Activated CD8-positive, alpha-beta memory T cell treated with anti-CD3 and anti-CD28 coated beads for 48 hours (primary cell): ENCODE data around the gene RLF.

Source experiments
- DNase-seq, 3 experiments: peaks; one replicate each; pipeline ENCODE4 v3.0.0-alpha.2; 2020; ENCODE audit warnings: low read depth in 2 of 3, low spot score in 2 of 3

Gene RLF, protein sequence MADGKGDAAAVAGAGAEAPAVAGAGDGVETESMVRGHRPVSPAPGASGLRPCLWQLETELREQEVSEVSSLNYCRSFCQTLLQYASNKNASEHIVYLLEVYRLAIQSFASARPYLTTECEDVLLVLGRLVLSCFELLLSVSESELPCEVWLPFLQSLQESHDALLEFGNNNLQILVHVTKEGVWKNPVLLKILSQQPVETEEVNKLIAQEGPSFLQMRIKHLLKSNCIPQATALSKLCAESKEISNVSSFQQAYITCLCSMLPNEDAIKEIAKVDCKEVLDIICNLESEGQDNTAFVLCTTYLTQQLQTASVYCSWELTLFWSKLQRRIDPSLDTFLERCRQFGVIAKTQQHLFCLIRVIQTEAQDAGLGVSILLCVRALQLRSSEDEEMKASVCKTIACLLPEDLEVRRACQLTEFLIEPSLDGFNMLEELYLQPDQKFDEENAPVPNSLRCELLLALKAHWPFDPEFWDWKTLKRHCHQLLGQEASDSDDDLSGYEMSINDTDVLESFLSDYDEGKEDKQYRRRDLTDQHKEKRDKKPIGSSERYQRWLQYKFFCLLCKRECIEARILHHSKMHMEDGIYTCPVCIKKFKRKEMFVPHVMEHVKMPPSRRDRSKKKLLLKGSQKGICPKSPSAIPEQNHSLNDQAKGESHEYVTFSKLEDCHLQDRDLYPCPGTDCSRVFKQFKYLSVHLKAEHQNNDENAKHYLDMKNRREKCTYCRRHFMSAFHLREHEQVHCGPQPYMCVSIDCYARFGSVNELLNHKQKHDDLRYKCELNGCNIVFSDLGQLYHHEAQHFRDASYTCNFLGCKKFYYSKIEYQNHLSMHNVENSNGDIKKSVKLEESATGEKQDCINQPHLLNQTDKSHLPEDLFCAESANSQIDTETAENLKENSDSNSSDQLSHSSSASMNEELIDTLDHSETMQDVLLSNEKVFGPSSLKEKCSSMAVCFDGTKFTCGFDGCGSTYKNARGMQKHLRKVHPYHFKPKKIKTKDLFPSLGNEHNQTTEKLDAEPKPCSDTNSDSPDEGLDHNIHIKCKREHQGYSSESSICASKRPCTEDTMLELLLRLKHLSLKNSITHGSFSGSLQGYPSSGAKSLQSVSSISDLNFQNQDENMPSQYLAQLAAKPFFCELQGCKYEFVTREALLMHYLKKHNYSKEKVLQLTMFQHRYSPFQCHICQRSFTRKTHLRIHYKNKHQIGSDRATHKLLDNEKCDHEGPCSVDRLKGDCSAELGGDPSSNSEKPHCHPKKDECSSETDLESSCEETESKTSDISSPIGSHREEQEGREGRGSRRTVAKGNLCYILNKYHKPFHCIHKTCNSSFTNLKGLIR (N-terminal part only)

GRCh38 chr1:40161125-40161887 is at the start of gene RLF:
Gene RLF (plus strand): TSS chr1:40161387. CDS start chr1:40161400, 13 bp downstream.
- peak; percentile 89 to 97 (median 92) for DNase-seq

- no peak for DNase-seq
Observed at GRCh38 chr1:40114400-40114799, 46.8 kb upstream of the RLF start.

DNA sequence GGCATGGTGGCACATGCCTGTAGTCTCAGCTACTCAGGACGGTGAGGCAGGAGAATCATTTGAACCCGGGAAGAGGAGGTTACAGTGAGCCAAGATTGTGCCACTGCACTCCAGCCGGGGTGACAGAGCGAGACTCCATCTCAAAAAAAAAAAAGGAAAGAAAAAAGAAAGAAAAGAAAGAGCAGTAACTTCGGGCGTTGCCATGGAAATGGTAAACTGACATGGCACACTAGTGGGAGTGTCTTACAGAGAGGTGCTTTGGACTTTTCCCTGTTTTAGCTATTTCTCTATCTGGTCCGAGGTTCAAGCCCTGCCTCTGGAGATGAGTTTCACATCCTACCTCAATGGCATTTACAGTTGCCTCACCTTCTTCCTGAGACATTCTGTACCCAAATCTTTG is 41.1 kb upstream of the RLF start:
- DNase-seq, result no peak

DNA sequence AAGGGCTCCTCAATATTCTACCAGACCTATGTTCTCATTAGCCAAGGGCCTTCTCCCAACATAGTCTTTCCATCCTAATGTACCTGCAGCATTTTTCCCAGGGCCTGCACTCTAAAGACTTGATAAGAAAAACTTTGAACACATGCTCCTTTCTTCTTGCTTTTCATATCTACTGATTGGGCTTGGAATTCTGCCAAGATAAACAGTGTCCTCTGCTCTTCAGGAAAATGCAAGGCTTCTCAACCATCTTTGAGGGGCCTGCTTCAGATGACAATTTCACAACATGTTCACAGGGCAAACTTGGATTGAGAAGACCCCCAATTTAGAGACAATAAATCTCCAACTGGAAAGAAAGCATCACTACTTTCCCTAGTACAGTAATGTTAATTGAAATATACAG is 38.3 kb upstream of the RLF start:
- no peak for DNase-seq

DNA sequence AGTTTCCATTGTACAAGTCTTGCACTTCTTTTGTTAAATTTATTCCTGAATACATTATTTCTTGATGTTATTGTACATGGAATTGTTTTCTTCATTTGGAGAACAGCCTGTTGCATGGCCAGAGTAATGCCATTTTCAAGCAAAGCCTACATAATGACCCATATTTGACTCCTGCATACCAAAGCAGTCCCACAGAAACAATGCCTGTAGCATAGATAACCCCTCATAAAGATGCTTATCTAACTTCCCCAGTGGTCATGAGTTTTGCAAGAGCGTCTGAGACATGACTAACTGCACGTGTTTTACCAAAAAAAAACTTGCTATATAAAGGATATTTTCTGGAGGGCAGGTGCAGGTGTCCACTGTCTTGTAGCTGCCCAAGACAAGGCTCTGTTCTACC is 30.3 kb upstream of the RLF start:
- no peak for DNase-seq

GRCh38 chr1:40132383-40133311 is 28.5 kb upstream of the RLF start:
- DNase-seq, result no peak

DNA sequence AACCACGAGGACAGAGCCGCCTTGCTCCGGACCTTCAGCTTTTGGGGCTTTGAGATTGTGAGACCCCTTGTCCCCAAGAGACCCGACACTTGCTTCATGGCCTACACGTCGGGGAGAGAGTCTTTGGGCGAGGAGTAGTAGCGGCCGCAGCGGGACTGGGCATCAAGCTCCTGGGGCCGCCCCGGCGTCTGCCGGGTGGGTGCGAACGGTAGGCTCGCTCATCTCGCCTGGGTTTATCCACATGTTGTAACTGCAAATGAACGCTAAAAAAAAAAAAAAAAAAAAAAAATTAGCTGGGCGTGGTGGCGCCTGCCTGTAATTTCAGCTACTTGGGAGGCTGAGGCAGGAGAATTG is 27.9 kb upstream of the RLF start:
- DNase-seq, result no peak

DNA sequence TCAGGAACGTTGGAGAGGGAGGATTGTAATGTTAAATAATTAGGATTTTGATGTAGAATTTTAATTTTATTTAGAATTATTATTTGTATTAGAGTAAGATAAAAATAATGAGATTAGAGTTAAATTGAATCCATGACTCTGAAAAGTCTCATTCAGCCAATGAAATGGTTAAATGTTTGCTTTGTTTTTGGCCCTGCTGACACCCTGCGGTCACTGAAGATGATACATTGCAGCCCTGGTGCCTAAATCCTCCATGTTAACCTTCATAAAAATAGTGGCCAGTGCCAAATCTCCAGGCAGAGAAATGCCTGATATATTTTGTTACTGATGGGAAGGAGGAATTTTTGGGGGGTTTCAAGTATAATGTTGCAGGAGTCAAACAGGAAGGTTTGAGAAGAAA is 27.3 kb upstream of the RLF start:
- no peak for DNase-seq

- DNase-seq, result no peak
Observed at GRCh38 chr1:40140211-40140973, 20.8 kb upstream of the RLF start.

- DNase-seq, result no peak
Observed at GRCh38 chr1:40141878-40142535, 19.2 kb upstream of the RLF start.

GRCh38 chr1:40143891-40144575 is 17.2 kb upstream of the RLF start:
- peak in 2 of 3 experiments; percentile 7 to 18 for DNase-seq

- no peak for DNase-seq
Observed at GRCh38 chr1:40151457-40152079, 9.6 kb upstream of the RLF start.

DNA sequence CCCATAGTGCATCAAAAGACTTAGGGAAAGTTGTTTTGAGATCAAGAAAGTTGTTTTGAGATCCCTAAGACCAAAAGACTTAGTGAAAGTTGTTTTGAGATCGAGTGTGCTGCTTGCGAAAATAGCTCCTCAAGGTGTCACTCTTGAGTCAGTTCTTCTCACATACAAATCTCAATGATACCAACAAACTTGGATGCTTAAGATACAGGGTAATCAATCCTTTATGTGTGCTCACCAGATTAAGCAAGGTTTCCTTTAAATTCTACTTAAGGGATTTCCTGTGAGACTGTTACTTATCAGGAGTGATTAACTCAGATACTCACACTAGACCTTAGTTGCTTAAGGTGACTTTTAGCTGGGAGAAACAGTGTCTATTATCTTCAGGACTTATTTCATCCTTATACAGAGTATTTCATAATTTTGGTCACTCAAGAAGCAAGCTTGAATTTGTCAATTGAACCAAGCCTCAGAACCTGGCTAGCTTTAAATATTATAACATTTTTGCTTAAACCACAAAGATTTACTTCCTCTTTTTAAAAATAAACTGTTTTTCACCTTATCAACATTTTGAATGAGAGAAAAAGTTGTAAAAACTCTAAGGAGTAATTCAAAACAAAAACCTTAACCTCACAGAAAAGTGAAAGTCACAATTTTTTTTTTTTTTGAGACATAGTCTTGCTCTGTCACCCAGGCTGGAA is 8.0 kb upstream of the RLF start:
- no peak for DNase-seq

DNA sequence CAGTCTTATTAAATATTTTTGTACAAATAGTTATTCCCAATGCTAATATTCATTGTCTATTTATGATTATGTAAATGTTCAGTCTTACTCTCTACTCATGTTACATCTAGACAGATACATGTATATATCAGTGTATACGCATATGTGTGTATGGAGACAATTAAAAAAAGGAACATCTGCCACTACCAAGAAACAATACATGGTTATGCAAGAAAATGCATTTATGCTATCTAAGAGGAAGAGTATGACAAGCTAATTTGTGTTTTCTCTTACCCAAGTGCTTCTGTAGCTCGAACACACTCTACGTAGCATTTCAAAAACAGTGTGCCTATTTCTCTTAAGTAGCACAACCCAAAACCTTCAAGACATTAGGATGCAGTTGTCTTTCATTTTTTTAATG is 6.1 kb upstream of the RLF start:
- no peak for DNase-seq

- DNase-seq, result no peak
Observed at GRCh38 chr1:40155910-40156309, 5.3 kb upstream of the RLF start.

GRCh38 chr1:40160806-40161124 is 422 bp upstream of the RLF start:
- DNase-seq, result no peak

DNA sequence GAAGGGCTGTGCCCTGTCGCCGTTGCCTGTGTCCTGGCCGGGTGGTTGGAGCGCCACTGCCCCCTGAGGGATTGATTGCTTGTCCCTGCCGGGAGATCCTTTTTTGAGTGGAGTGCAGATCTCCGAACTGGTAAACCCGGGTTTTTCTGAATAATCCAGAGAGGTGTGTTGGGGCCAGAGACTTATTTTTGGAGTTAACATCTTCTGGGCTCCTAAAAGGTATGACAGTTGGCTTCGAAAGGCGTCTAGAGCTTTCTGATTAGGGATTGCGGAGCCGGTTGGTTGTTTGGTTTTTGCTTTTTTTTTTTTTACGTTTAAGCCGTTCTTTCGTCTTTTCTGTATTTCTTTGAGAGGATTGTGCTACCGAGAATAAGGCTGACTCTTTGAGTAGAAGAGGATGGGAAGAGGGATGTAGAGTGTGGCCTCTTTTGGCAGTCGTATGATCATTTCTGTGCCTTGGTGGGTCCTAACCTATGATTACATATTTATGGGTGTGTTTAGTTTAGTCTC is 756 bp downstream of the RLF start:
- DNase-seq, result no peak
